ENCODE results near the gene H2BW1.

DNA sequence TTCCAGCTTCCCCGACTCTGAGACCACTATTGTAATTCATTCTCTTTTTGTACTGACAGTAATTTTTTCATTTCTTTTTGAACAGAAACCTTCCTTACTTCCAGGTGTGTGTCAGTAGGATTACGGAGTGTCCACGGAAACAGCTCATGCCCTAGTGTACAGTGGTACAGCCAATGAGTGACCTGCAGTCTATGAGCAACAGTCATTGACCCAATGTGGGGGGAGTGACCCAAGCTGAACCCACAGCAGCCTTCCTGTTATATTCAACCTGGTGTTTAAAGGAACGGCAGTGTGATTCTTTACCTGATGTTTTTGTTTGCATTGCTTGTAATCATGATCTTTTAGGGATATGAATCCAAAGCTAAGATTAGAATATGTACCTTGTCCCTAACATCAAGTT is 27.5 kb upstream of the H2BW1 start:
- TF ChIP-seq, protein P1, sequence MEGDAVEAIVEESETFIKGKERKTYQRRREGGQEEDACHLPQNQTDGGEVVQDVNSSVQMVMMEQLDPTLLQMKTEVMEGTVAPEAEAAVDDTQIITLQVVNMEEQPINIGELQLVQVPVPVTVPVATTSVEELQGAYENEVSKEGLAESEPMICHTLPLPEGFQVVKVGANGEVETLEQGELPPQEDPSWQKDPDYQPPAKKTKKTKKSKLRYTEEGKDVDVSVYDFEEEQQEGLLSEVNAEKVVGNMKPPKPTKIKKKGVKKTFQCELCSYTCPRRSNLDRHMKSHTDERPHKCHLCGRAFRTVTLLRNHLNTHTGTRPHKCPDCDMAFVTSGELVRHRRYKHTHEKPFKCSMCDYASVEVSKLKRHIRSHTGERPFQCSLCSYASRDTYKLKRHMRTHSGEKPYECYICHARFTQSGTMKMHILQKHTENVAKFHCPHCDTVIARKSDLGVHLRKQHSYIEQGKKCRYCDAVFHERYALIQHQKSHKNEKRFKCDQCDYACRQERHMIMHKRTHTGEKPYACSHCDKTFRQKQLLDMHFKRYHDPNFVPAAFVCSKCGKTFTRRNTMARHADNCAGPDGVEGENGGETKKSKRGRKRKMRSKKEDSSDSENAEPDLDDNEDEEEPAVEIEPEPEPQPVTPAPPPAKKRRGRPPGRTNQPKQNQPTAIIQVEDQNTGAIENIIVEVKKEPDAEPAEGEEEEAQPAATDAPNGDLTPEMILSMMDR (IDR thresholded peaks at IDR 0.05), result no peak
- TF ChIP-seq EP300 (IDR thresholded peaks at IDR 0.05) (no peak), POLR2A (IDR thresholded peaks at IDR 0.05) (no peak)

Data from stomach (tissue), 4 donors.